ENCODE results near the gene TMEM30A.

TMEM30A gene

GRCh38 chr6:75284632-75285282 is at the start of gene TMEM30A:
TMEM30A (minus strand) TSS chr6:75284792; CDS start chr6:75284638, 154 bp downstream.
- Histone ChIP-seq H3K9me3 (no peaks in the 10 kb centered on the region), H3K36me3 (0 out of 2 replicates have a peak, but pooled peaks cover 1% of the 10 kb centered on the region), H3K4me2 (peak within 1 kb of the TSS; percentile 75), H3K27me3 (no peaks in the 10 kb centered on the region), H3K27ac (peak within 1 kb of the TSS; percentile 90), H4K20me1 (peaks cover 43% of the 10 kb centered on the region), H3K4me3 (peak within 1 kb of the TSS; percentile 95), H3K4me1 (peaks cover 38% of the 10 kb centered on the region), H3K9ac (peak within 1 kb of the TSS; percentile 94)
- TF ChIP-seq Cebpa-rat (IDR thresholded peaks at IDR 0.05), result no peak

- H3K9ac ChIP-seq, result no peak overlapping the region
- no peaks in the 10 kb centered on the region for H3K4me1 ChIP-seq
- no peak overlapping the region for H3K27ac ChIP-seq
Measured at GRCh38 chr6:75333676-75334200, 49.1 kb upstream of the TMEM30A start.

GRCh38 chr6:75331151-75331550 is 46.6 kb upstream of the TMEM30A start:
- no peak overlapping the region for H3K27ac ChIP-seq
- H3K27me3 ChIP-seq, result no peaks in the 10 kb centered on the region
- H3K9me3 ChIP-seq, result no peaks in the 10 kb centered on the region
- no peaks in the 10 kb centered on the region for H3K36me3 ChIP-seq
- no peak for TF ChIP-seq Cebpa-rat (IDR thresholded peaks at IDR 0.05)
- no peaks in the 10 kb centered on the region for H3K4me1 ChIP-seq
- H3K9ac ChIP-seq, result no peak overlapping the region
- H3K4me3 ChIP-seq, result no peak overlapping the region
- no peak overlapping the region for H3K4me2 ChIP-seq
- H4K20me1 ChIP-seq, result no peaks in the 10 kb centered on the region

More at GRCh38 chr6:75333676-75334200, 49.1 kb upstream of the TMEM30A start:
- H3K36me3 ChIP-seq, result no peaks in the 10 kb centered on the region
- no peak overlapping the region for H3K4me3 ChIP-seq
- H4K20me1 ChIP-seq, result no peaks in the 10 kb centered on the region
- no peak for TF ChIP-seq Cebpa-rat (IDR thresholded peaks at IDR 0.05)
- H3K27me3 ChIP-seq, result no peaks in the 10 kb centered on the region
- no peaks in the 10 kb centered on the region for H3K9me3 ChIP-seq
- no peak overlapping the region for H3K4me2 ChIP-seq

- no peak for TF ChIP-seq Cebpa-rat (IDR thresholded peaks at IDR 0.05)
- Histone ChIP-seq H3K4me3 (no peak overlapping the region), H3K27ac (no peak overlapping the region), H3K4me2 (no peak overlapping the region), H3K4me1 (no peaks in the 10 kb centered on the region), H3K36me3 (no peaks in the 10 kb centered on the region), H3K27me3 (no peaks in the 10 kb centered on the region), H4K20me1 (no peaks in the 10 kb centered on the region), H3K9ac (no peak overlapping the region), H3K9me3 (no peaks in the 10 kb centered on the region)
Measured at GRCh38 chr6:75329703-75330102, 45.1 kb upstream of the TMEM30A start.

GRCh38 chr6:75327807-75328206 is 43.2 kb upstream of the TMEM30A start:
- TF ChIP-seq Cebpa-rat (IDR thresholded peaks at IDR 0.05), result no peak
- Histone ChIP-seq H3K4me1 (no peaks in the 10 kb centered on the region), H3K36me3 (no peaks in the 10 kb centered on the region), H3K4me2 (no peak overlapping the region), H3K9me3 (no peaks in the 10 kb centered on the region), H3K9ac (no peak overlapping the region), H3K27ac (no peak overlapping the region), H3K4me3 (no peak overlapping the region), H4K20me1 (no peaks in the 10 kb centered on the region), H3K27me3 (no peaks in the 10 kb centered on the region)

- Histone ChIP-seq H3K27me3 (no peaks in the 10 kb centered on the region), H3K4me2 (no peak overlapping the region), H4K20me1 (no peaks in the 10 kb centered on the region), H3K36me3 (no peaks in the 10 kb centered on the region), H3K4me1 (no peaks in the 10 kb centered on the region), H3K27ac (no peak overlapping the region), H3K4me3 (no peak overlapping the region), H3K9me3 (no peaks in the 10 kb centered on the region), H3K9ac (no peak overlapping the region)
- no peak for TF ChIP-seq Cebpa-rat (IDR thresholded peaks at IDR 0.05)
Measured at GRCh38 chr6:75326557-75327258, 42.1 kb upstream of the TMEM30A start.

GRCh38 chr6:75318900-75319299 is 34.3 kb upstream of the TMEM30A start:
- Histone ChIP-seq H3K27ac (no peak overlapping the region), H3K27me3 (no peaks in the 10 kb centered on the region), H3K36me3 (no peaks in the 10 kb centered on the region), H3K4me3 (no peak overlapping the region), H4K20me1 (no peaks in the 10 kb centered on the region), H3K4me1 (no peaks in the 10 kb centered on the region), H3K9me3 (no peaks in the 10 kb centered on the region), H3K9ac (no peak overlapping the region), H3K4me2 (no peak overlapping the region)
- no peak for TF ChIP-seq Cebpa-rat (IDR thresholded peaks at IDR 0.05)

- Histone ChIP-seq H3K9ac (no peak overlapping the region), H3K4me3 (no peak overlapping the region), H3K9me3 (no peaks in the 10 kb centered on the region), H3K4me1 (no peaks in the 10 kb centered on the region), H3K36me3 (no peaks in the 10 kb centered on the region), H3K4me2 (no peak overlapping the region), H3K27me3 (no peaks in the 10 kb centered on the region), H3K27ac (no peak overlapping the region), H4K20me1 (no peaks in the 10 kb centered on the region)
- no peak for TF ChIP-seq Cebpa-rat (IDR thresholded peaks at IDR 0.05)
Measured at GRCh38 chr6:75317503-75318206, 33.1 kb upstream of the TMEM30A start.

- Histone ChIP-seq H3K36me3 (no peaks in the 10 kb centered on the region), H3K4me3 (no peak overlapping the region), H4K20me1 (no peaks in the 10 kb centered on the region), H3K27me3 (no peaks in the 10 kb centered on the region), H3K9me3 (no peaks in the 10 kb centered on the region), H3K9ac (no peak overlapping the region), H3K27ac (no peak overlapping the region), H3K4me1 (no peaks in the 10 kb centered on the region), H3K4me2 (no peak overlapping the region)
- TF ChIP-seq Cebpa-rat (IDR thresholded peaks at IDR 0.05), result no peak
Measured at GRCh38 chr6:75315978-75316377, 31.4 kb upstream of the TMEM30A start.

Data from BLaER1 (cell line).